DND-41 (cell line): ENCODE data around the gene RRP9.
A peak's percentile ranks its signal among the peaks of the same experiment; 100 is the strongest.

ENCODE experiments used
- ATAC-seq: fragments of 200-7000 bp; cut with Tn5 transposase; 3 replicates; pipeline ENCODE4 v1.9.1; 2021; ENCODE audit warnings: low read depth; ENCODE audit not compliant: insufficient read depth
- DNase-seq: peaks from one replicate; pipeline ENCODE4 v3.0.0-alpha.2; 2020
- H2AFZ ChIP-seq: 2 replicates; pipeline ENCODE4 v1.6.0; 2012; ENCODE audit warnings: low read depth, low read length
- H3K27ac ChIP-seq: 2 replicates; pipeline ENCODE4 v1.5.1; 2012; ENCODE audit warnings: low read length, inconsistent platforms
- H3K27me3 ChIP-seq: fragments of 200-600 bp; sonication (generic); 2 replicates; pipeline ENCODE4 v1.6.0; 2012; ENCODE audit warnings: low read length, mild to moderate bottlenecking, inconsistent platforms; ENCODE audit not compliant: insufficient read depth, poor library complexity
- H3K36me3 ChIP-seq: 2 replicates; pipeline ENCODE4 v1.5.1; 2012; ENCODE audit warnings: low read length, inconsistent platforms; ENCODE audit not compliant: insufficient read depth
- H3K4me1 ChIP-seq: 2 replicates; pipeline ENCODE4 v1.5.1; 2012; ENCODE audit warnings: mild to moderate bottlenecking, low read length; ENCODE audit not compliant: insufficient read depth
- H3K4me2 ChIP-seq: 2 replicates; pipeline ENCODE4 v1.6.0; 2012; ENCODE audit warnings: mild to moderate bottlenecking, moderate library complexity, low read length, inconsistent platforms; ENCODE audit not compliant: insufficient read depth
- H3K4me3 ChIP-seq, 2 experiments: fragments of 200-600 bp in 1 of 2; shearing (Covaris generic) in 1 of 2; 2 replicates each; pipeline ENCODE4 v1.5.1; 2012 to 2016; ENCODE audit warnings: inconsistent platforms in 2 of 2, low read length in 2 of 2, mild to moderate bottlenecking in 2 of 2, low read depth in 1 of 2, moderate library complexity in 1 of 2
- H3K79me2 ChIP-seq: 2 replicates; pipeline ENCODE4 v1.6.0; 2012; ENCODE audit warnings: low read length, inconsistent platforms; ENCODE audit not compliant: insufficient read depth
- H3K9ac ChIP-seq: 2 replicates; pipeline ENCODE4 v1.6.0; 2012; ENCODE audit warnings: low read depth, mild to moderate bottlenecking, inconsistent platforms, low read length, moderate library complexity
- H3K9me3 ChIP-seq: 2 replicates; pipeline ENCODE4 v1.5.1; 2012; ENCODE audit warnings: low read length, moderate library complexity, mild to moderate bottlenecking, inconsistent platforms; ENCODE audit not compliant: insufficient read depth, severe bottlenecking
- H4K20me1 ChIP-seq: 2 replicates; pipeline ENCODE4 v1.6.0; 2012; ENCODE audit warnings: low read length; ENCODE audit not compliant: insufficient read depth
- CTCF ChIP-seq: IDR thresholded peaks from 2 replicates; pipeline ENCODE4 v1.5.1; 2012; ENCODE audit warnings: borderline replicate concordance, low read length, moderate library complexity, mild to moderate bottlenecking; ENCODE audit not compliant: poor library complexity, severe bottlenecking; ENCODE audit errors: extremely low read depth
- EZH2 ChIP-seq: IDR thresholded peaks from 3 replicates; pipeline ENCODE4 v1.6.1; 2012; ENCODE audit warnings: borderline replicate concordance, low read depth, mild to moderate bottlenecking, moderate library complexity, low read length, inconsistent platforms; ENCODE audit not compliant: severe bottlenecking

The RRP9 gene

GRCh38 chr3:51942603-51943450, 1.1 kb upstream of the RRP9 start:
- Histone ChIP-seq H3K4me3 (peak overlapping the region; percentile 48 to 79; a peak in 3 of 4 replicates), H2AFZ (peak overlapping the region; percentile 98), H3K9me3 (no peaks in the 10 kb centered on the region), H4K20me1 (peaks cover 13% of the 10 kb centered on the region), H3K36me3 (peaks cover 16% of the 10 kb centered on the region), H3K79me2 (peaks cover 33% of the 10 kb centered on the region), H3K27me3 (no peaks in the 10 kb centered on the region), H3K4me1 (peaks cover 41% of the 10 kb centered on the region), H3K9ac (peak overlapping the region; percentile 95), H3K4me2 (peak overlapping the region; percentile 97), H3K27ac (peak overlapping the region; percentile 93)
- DNase-seq: peak; percentile 63
- ATAC-seq: no peak
- no peak for TF ChIP-seq CTCF
- TF ChIP-seq EZH2: no peak

GRCh38 chr3:51941463-51941797, 274 bp downstream of the RRP9 start:
- Histone ChIP-seq H3K4me2 (peak overlapping the region; percentile 97), H2AFZ (peak overlapping the region; percentile 69), H3K27me3 (no peaks in the 10 kb centered on the region), H3K27ac (peak overlapping the region; percentile 54), H4K20me1 (peaks cover 13% of the 10 kb centered on the region), H3K9ac (peak overlapping the region; percentile 77), H3K4me1 (peaks cover 41% of the 10 kb centered on the region), H3K36me3 (peaks cover 30% of the 10 kb centered on the region), H3K79me2 (peaks cover 33% of the 10 kb centered on the region), H3K4me3 (peak overlapping the region; percentile 82 to 84), H3K9me3 (no peaks in the 10 kb centered on the region)
- DNase-seq (no peak), ATAC-seq (no peak)
- no peak for TF ChIP-seq EZH2
- no peak for TF ChIP-seq CTCF

- Histone ChIP-seq H3K4me3 (peak overlapping the region; percentile 82 to 84), H3K4me2 (peak overlapping the region; percentile 97), H3K36me3 (peaks cover 36% of the 10 kb centered on the region), H4K20me1 (peaks cover 13% of the 10 kb centered on the region), H3K4me1 (peaks cover 41% of the 10 kb centered on the region), H3K27ac (peak overlapping the region; percentile 54), H3K79me2 (peaks cover 33% of the 10 kb centered on the region), H3K9ac (peak overlapping the region; percentile 77), H3K27me3 (no peaks in the 10 kb centered on the region), H3K9me3 (no peaks in the 10 kb centered on the region), H2AFZ (peak overlapping the region; percentile 69; the same call in 1 of the 2 replicates)
- no peak for DNase-seq
- ATAC-seq: no peak
- TF ChIP-seq EZH2 (no peak), CTCF (no peak)
These were observed 849 bp downstream of the RRP9 start for GRCh38 chr3:51940648-51941462.
